SK-N-SH (cell line): Measurements from ENCODE around the gene RGS17.

Experiments
- CTCF ChIP-seq: fragments of 200-600 bp; sonication (generic); IDR thresholded peaks from 2 replicates; pipeline ENCODE4 v1.6.1; 2017; ENCODE audit warnings: antibody characterized with exemption, mild to moderate bottlenecking, moderate library complexity
- EP300 ChIP-seq, 2 experiments: IDR thresholded peaks; 2 replicates each; pipeline versions ENCODE4 v1.4.0 to v1.6.1; 2012; ENCODE audit warnings: borderline replicate concordance in 1 of 2, low read depth in 1 of 2, low read length in 1 of 2
- EZH2phosphoT487 ChIP-seq: fragments of 200-600 bp; sonication (generic); IDR thresholded peaks from 2 replicates; pipeline ENCODE4 v1.6.1; 2017; ENCODE audit warnings: low read depth, mixed run types, mild to moderate bottlenecking, antibody characterized with exemption, moderate library complexity, borderline replicate concordance
- MXI1 ChIP-seq: IDR thresholded peaks from 2 replicates; pipeline ENCODE4 v1.6.1; 2012; ENCODE audit warnings: mild to moderate bottlenecking, low read depth, low read length, improper control_type of control experiment
- POLR2AphosphoS5 ChIP-seq: IDR thresholded peaks from 2 replicates; pipeline ENCODE4 v1.6.1; 2012; ENCODE audit warnings: low read depth, low read length
- REST ChIP-seq: IDR thresholded peaks from 2 replicates; pipeline ENCODE4 v1.6.1; 2012; ENCODE audit warnings: mild to moderate bottlenecking, low read depth, low read length, moderate library complexity
- RFX5 ChIP-seq: IDR thresholded peaks from 2 replicates; pipeline ENCODE4 v1.6.1; 2012; ENCODE audit warnings: mild to moderate bottlenecking, improper control_type of control experiment, low read length
- TAF1 ChIP-seq: IDR thresholded peaks from 2 replicates; pipeline ENCODE4 v1.6.1; 2012; ENCODE audit warnings: low read depth, mild to moderate bottlenecking, low read length, moderate library complexity, borderline replicate concordance
- TCF12 ChIP-seq: IDR thresholded peaks from 2 replicates; pipeline ENCODE4 v1.4.0; 2012
- USF2 ChIP-seq: fragments of 150-350 bp; IDR thresholded peaks from 2 replicates; pipeline ENCODE4 v1.6.1; 2017; ENCODE audit warnings: antibody characterized with exemption, low read length, low read depth, borderline replicate concordance
- TF ChIP-seq, protein P1 (sequence below): IDR thresholded peaks from 2 replicates; pipeline ENCODE4 v1.4.0; 2012; ENCODE audit warnings: low read depth, borderline replicate concordance

DNA sequence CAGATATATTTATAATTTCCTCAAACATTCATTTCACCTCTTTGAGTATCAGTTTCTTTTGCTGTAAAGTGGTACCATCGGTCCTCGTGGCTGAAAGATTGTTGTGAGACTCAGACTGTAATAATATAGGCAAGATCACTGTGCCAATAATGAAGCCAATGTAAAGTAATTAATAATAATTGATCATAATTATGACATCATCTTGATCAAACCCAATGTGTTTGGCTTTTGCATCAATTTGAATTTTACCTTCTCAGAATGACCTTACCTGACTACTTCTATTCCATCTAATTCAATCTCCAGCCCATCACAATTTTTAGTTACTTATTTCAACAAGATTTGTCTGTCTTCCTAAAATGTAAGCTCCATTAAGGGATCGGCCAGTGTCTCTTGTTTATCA lies 112.7 kb downstream of the RGS17 start:
- TF ChIP-seq CTCF (no peak), POLR2AphosphoS5 (no peak), TCF12 (no peak), RFX5 (no peak), USF2 (no peak), REST (no peak), EP300 (IDR thresholded peaks at IDR 0.05; ENCODE audit: borderline replicate concordance in 1 of 2, low read depth in 1 of 2, low read length in 1 of 2) (no peak), MXI1 (no peak), TAF1 (no peak), EZH2phosphoT487 (no peak)
- TF ChIP-seq, protein P1, sequence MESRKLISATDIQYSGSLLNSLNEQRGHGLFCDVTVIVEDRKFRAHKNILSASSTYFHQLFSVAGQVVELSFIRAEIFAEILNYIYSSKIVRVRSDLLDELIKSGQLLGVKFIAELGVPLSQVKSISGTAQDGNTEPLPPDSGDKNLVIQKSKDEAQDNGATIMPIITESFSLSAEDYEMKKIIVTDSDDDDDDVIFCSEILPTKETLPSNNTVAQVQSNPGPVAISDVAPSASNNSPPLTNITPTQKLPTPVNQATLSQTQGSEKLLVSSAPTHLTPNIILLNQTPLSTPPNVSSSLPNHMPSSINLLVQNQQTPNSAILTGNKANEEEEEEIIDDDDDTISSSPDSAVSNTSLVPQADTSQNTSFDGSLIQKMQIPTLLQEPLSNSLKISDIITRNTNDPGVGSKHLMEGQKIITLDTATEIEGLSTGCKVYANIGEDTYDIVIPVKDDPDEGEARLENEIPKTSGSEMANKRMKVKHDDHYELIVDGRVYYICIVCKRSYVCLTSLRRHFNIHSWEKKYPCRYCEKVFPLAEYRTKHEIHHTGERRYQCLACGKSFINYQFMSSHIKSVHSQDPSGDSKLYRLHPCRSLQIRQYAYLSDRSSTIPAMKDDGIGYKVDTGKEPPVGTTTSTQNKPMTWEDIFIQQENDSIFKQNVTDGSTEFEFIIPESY: no peak
